Measurements from ENCODE around the gene PGAP6.
"Not testable (repeated sequence)": the region's sequence is repeated elsewhere in the genome, so short reads cannot be mapped to it uniquely, and the experiment has no call there.

Gene PGAP6

GRCh38 chr16:378821-379182 lies 3.0 kb downstream of the PGAP6 start:
- no peak for DNase-seq

DNA sequence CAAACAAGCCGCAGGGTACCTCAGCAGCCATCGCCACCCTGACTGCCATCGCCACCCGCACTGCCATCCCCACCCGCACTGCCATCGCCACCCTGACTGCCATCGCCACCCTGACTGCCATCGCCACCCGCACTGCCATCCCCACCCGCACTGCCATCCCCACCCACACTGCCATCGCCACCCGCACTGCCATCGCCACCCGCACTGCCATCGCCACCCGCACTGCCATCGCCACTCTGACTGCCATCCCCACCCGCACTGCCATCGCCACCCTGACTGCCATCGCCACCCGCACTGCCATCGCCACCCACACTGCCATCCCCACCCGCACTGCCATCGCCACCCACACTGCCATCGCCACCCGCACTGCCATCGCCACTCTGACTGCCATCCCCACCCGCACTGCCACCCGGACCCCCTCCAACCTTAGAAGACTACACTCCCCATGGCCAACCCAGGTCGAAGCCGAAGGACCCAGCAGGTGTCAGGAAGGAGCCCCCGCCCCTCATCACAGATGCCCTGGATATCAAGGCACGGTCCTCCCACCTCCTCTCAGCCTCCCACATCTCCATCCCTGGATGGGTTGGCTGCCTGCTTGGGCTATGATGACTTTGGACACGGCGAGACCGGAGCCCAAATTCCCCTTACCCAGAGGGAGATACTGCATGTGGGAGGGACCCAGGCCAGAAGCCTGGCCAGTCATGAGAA lies 3.5 kb downstream of the PGAP6 start:
- DNase-seq = not testable (repeated sequence)

DNA sequence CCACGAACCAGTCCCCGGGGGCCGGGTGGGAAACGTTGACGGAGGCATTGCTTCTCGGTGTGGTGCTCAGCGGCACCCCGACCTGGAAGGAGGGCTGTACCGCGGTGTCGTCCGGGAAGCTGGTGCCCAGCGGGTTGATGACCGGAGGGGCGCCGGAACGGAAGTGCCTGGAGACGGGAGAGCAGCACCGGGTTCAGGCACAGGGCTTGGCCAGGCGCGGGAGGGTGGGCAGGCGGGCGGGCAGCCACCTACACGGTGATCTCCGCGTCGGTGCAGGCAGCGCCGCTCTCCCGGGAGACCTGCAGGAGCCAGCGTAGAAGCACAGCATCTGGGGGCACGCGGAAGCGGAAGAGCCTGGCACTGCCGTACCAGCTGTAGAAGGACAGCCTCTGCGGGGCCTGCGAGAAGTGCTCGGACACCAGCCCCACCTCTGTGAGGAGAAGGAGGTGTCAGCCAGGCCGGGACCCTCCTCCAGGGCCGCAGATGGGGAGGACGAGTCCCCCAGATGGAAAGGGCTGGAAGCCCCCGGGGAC lies 4.3 kb downstream of the PGAP6 start:
- DNase-seq = no peak

GRCh38 chr16:376817-377418 lies 4.9 kb downstream of the PGAP6 start:
- no peak for DNase-seq

DNA sequence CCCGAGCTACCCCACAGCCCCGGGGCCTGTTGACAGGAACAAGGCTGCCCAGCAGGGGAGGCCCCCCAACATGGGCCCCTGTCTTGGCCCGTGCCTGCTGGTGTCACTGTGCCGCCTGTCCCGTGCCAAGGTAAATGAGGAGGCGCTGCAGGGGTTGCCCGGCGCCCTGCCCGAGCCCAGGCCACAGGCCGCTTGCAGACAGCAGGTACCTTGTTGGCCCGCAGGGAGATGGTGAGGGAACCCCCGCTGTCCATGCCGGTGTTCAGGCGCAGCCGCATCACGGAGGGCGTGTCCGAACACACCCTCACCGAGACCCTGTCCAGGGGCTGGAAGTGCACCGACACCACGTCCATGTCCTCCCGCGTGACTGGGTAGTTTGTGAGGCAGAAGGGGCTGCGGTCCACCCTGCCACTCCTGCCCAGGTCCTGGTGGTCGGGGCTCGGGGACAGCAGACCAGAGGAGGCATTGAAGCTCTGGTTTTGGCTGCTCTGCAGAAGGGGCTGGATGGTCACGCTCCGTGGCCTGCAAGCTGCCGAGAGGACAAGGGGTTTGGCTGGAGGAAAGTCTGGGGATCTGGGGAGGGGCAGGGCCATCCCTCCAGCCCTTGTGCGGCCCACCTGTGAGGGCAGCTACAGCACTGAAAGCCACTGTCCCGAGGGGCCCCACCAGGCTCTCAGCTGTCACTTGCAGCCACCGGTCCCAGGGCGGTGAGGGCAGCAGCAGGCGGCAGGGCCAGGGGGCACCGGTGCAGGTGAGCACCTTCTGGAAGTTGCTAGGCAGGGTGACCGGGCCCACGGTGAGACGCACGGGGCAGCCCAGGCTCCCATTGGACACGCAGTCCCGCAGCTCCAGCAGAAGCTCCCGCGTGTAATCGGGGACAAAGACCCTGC lies 5.6 kb downstream of the PGAP6 start:
- DNase-seq = no peak

- DNase-seq = no peak
Observed at GRCh38 chr16:375212-375611, 6.6 kb downstream of the PGAP6 start.

DNA sequence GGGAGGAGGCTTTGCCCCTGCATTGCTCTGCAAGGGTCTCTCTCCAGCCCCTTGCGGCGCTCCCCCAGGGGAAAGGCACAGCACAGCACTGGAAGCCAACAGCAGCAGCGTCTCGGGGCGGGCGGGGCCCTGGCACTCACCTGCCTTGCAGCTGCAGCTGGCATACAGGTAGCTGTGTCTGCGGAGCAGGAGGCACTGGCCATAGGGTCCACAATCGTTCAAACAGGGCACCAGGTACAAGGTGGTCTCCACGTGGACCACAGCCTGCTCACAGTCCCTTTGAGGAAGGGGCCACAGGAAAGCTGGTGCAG lies 7.2 kb downstream of the PGAP6 start:
- no peak for DNase-seq

GRCh38 chr16:373848-374615 lies 7.7 kb downstream of the PGAP6 start:
- no peak for DNase-seq

DNA sequence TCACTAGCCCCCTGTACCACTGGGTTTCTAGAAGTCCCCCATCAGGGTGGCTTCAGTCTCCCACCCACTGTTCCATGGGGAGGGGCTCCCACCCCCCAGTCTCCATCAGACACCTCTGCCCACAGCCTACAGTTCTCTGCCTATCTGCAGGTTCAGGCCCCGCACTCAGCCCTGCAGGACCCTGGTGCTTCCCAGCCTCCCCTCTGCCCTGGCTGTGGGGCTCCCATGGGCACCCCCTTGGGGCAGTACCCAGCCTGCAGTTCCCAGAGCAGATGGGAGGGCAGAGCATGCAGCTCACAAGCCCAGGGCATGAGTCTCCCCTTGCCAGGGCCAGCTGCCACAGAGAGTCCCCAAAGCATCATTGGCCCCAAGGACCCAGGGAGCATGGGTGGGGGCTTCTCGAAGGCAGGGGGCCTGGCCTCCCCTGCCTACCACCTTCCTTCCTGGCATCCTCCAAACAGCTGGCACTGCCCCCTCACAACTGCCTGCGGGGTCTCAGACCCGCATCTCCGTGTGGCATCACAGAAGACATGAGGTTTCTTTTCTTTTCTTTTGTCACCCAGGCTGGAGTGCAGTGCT lies 8.7 kb downstream of the PGAP6 start:
- no peak for DNase-seq

GRCh38 chr16:372302-372983 lies 9.3 kb downstream of the PGAP6 start:
- DNase-seq = no peak

DNA sequence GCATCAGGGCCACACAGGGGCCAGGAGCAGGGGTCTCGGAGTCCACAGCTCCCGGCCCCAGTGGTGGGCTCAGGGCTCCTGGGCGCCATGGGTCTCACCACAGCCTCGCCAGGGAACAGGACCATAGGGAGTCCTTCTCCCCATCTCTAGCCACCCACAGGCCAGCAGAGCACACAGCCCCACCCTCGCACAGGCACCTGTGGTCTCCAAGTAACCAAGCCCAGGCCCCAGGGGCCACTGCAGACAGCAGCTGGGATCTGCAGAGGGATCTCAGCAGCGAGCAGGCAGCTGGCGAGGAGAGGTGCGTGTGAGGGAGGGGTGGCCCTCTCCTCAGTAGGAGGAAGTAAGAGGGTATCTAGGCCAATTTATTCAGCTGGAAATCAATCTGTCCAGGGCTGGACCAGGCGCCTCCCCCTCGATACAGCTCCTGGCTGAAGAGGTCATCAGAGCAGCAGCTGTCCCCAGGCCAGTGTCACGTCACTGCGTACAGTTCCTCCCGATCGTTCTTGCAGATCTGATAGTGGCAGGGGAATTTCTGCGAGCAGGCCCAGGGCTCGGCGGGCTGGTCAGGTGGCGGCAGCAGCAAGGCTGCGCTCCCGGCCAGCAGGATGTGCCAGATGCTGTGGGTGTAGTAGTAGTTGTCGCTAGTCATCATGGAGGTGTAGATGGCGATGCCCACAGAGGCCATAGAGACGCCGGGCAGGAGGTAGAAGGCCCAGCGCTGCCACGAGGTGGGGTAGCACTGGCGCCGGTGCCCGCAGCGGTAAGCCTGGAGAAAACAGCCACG lies 10.1 kb downstream of the PGAP6 start:
- no peak for DNase-seq

- no peak for DNase-seq
Observed at GRCh38 chr16:370979-371514, 10.7 kb downstream of the PGAP6 start.

DNA sequence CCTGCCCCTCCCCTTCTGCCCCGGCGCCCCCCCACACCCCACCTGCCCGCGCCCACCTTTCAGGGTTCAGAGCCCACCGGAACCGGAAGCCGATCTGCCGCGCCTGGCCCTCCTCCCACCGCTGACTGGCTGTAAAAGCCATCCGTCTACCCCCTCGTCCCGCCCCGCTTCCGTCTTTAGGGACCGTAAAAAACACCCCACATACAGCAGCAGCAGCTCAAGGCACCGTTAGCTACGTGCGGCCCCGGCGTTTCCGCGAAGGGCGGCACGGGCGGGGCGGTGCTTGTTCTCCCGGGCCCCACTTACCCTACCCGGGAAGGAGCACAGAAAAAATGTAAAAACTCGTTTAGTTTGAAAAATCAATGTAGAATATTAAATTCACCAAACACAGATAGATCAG lies 11.3 kb downstream of the PGAP6 start, which contains the start of gene MRPL28:
TSS of gene MRPL28 (minus strand) at position 96 of the 400 bp plus-strand sequence. CDS start 320 bp downstream, outside the sequence.
- peak; percentile 91 for DNase-seq

GRCh38 chr16:369866-370436 lies 11.8 kb downstream of the PGAP6 start:
- DNase-seq = no peak

DNA sequence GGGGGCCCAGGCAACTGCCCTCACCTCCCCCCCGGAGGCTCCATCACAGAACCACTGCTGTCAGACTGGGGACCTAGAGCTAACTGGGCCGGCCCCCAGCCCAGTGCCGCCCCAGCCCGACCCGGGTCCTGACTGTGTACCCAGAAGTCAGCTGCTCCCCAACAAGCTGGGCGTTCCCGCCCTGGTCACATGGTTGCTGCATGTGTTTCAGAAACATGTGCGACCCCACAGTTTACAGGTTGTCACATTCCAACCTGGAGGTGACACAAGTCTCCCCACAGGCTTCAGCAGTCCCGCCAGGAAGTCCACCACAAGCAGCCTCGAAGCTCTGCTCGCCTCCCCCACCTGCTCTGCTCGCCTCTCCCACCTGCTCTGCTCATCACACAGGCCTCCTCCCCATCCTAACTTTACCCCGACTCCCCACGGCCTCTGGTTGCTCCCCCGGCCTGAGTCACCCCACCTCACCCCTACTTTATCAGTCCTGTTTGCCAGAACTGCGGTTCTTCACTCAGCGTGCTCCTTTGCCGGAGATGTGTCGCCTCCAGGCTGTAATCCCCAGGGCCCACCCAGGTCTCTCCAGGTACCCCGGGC lies 12.4 kb downstream of the PGAP6 start:
- no peak for DNase-seq

DNA sequence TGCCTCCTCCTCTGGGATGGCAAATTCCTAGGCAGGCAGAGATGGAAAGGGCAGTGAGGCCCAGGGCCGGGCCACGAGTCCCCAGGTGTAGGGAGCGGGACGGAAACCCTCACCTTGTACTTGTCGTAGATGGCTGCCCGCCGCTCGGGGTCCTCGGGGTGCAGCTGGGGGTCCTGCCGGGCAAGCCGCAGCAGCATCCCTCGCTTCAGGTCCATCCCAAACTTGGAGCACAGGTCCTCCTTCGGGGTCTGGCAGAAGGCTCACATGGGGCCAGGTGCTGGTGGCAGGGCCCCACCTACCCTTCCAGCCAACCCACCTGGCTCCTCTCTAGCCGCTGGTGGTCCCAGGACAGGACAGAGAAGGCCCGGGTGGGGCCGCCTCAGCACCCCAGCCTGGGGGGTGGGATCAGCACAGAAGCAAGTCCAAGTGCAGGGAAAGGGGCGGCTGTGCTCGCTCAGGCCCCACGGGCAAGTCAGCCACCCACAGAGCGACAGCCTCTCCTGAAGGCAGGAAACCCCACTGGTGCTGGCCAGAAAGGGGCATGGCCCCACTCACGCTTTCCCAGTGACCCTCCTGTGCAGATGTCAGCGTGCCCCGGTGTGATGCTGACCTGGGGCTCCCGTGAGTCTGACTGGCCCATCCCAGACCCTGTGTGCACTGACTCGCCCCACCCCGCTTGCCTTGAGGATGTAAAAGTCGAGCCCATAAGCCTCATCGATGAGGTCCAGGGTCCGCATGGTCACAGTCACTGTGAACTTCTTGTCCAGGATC lies 13.2 kb downstream of the PGAP6 start:
- DNase-seq = no peak

DNA sequence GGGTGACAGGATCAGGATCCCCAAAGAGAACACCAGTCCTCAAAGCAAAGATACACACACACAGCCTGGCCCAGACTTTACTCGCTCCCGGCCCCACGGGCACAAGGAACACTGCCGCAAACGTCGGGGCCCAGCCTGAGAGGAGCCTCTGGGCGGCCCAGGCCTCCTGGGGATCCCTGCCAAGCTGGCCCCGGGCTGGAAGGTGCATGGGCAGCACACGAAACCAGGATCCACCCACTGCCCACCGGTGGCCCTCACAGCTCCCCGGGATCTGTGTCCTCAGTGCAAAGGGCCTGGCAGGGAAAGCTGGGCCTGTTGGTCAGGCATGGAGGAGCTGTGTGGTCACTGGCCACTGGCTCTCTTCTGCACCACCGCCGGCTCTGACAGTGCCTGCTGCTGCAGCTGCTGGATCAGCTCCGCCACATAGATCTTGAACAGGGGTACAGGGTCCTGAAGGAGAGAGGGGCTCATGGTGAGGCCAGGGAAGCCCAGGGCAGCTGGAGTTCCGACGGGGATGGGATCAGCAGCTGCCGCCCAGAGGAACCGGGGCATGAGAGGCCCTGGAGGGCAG lies 14.4 kb downstream of the PGAP6 start:
- DNase-seq = no peak

DNA sequence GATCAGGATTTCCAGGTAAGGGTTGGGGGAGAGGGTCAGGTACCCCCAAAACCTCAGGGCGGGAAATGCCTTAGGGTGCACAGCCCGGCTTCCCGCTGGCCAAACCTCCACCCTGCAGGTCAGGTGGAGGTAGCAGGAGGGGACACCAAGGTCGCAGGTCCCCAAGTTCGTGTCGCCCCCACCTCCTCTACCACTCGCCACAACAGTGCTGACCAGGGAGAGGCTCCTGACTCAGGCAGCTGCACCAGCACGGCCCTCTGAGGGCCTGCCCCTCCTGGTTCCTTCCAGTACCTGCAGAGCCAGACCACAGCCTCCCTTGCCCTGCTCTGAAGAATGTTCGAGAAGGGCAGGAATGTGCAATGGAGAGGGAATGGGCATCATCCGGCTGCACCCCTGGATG lies 15.3 kb downstream of the PGAP6 start:
- no peak for DNase-seq

Data from stimulated activated naive CD4-positive, alpha-beta T cell treated with Interleukin-2 at 50 U/mL for 16 hours (primary cell).